CD4-positive, alpha-beta T cell (primary cell): ENCODE results near the gene NAPSA. TPM values are rescaled to one million over a fixed set of nuclear protein-coding genes. Genes with fewer than 3 reads are reported as not detected.

Experiments used
- ATAC-seq: fragments of 200-7000 bp; cut with Tn5 transposase; one replicate; pipeline ENCODE4 v1.10.0; 2022; ENCODE audit warnings: mild to moderate bottlenecking; ENCODE audit not compliant: poor library complexity
- CTCF ChIA-PET: fragments of 350-600 bp; sonication (Branson Sonifier 250); formaldehyde crosslinking; loops from one replicate; lab custom pipeline; 2021; ENCODE audit warnings: antibody characterized with exemption, inconsistent platforms; lab: Charles Lee
- POLR2A ChIA-PET: fragments of 350-600 bp; sonication (Branson Sonifier 250); formaldehyde crosslinking; loops from one replicate; lab custom pipeline; 2021; ENCODE audit warnings: antibody characterized with exemption, inconsistent platforms; lab: Charles Lee
- DNase-seq, 14 experiments: peaks; one replicate each; pipeline ENCODE4 v3.0.0-alpha.2; 2013 to 2020; ENCODE audit warnings: mixed read lengths in 2 of 14
- H3K27ac ChIP-seq, 2 donors: one replicate each; pipeline versions ENCODE4 v1.5.1 to v1.7.0; 2013; ENCODE audit warnings: low read length in 2 of 2, low read depth in 1 of 2, mild to moderate bottlenecking in 1 of 2
- H3K27me3 ChIP-seq, 2 experiments: 1 replicate in 1 of 2; 2 replicates in 1 of 2; pipeline versions ENCODE4 v1.6.1 to v1.7.0; 2013; ENCODE audit warnings: low read length in 2 of 2, control low read depth in 1 of 2, mild to moderate bottlenecking in 1 of 2, moderate library complexity in 1 of 2; ENCODE audit not compliant: insufficient read depth in 2 of 2, control insufficient read depth in 1 of 2
- H3K36me3 ChIP-seq: one replicate; pipeline ENCODE4 v1.6.1; 2013; ENCODE audit warnings: low read length, control low read depth; ENCODE audit not compliant: insufficient read depth
- H3K4me1 ChIP-seq: one replicate; pipeline ENCODE4 v1.6.1; 2013; ENCODE audit warnings: low read length, control low read depth; ENCODE audit not compliant: insufficient read depth
- H3K4me3 ChIP-seq: one replicate; pipeline ENCODE4 v1.5.1; 2013; ENCODE audit warnings: mild to moderate bottlenecking, low read length, moderate library complexity
- H3K9me3 ChIP-seq, 2 experiments: 1 replicate in 1 of 2; 2 replicates in 1 of 2; pipeline versions ENCODE4 v1.6.1 to v1.7.0; 2013; ENCODE audit warnings: low read length in 2 of 2, mild to moderate bottlenecking in 2 of 2, control low read depth in 1 of 2, moderate library complexity in 1 of 2; ENCODE audit not compliant: control insufficient read depth in 1 of 2, insufficient read depth in 1 of 2
- H3K27ac Mint-ChIP-seq: one replicate; pipeline ENCODE4 v1.8.0; 2020; ENCODE audit warnings: mixed read lengths
- H3K27me3 Mint-ChIP-seq: one replicate; pipeline ENCODE4 v1.8.0; 2021; ENCODE audit warnings: mixed read lengths
- H3K36me3 Mint-ChIP-seq: one replicate; pipeline ENCODE4 v1.8.0; 2021; ENCODE audit warnings: low read depth, mixed read lengths
- H3K4me1 Mint-ChIP-seq: one replicate; pipeline ENCODE4 v1.8.0; 2021; ENCODE audit warnings: low read depth, mixed read lengths
- H3K4me3 Mint-ChIP-seq: one replicate; pipeline ENCODE4 v1.8.0; 2020; ENCODE audit warnings: mild to moderate bottlenecking, mixed read lengths
- H3K9me3 Mint-ChIP-seq: one replicate; pipeline ENCODE4 v1.8.0; 2020; ENCODE audit warnings: mixed read lengths
- intact Hi-C, 2 experiments: fragments of 100-400 bp; cut with DNase I in 1 of 2; cut with micrococcal nuclease in 1 of 2; formaldehyde crosslinking; loops; one replicate each; pipeline versions ENCODE4 v1.15.1 to v1.9.0; 2023 to 2025; cut with DNase I, micrococcal nuclease
- total RNA-seq, 174 experiments: library from RNA in 2 of 174; stranded (reverse) in 2 of 174; gene quantifications; one replicate each; pipeline ENCODE4 v1.2.3 and lab custom pipeline; 2021 to 2026
- TF ChIP-seq, protein P1 (sequence below): fragments of 200-600 bp; IDR thresholded peaks from one replicate; pipeline ENCODE4 v1.8.0; 2022; ENCODE audit warnings: antibody characterized with exemption, mild to moderate bottlenecking

NAPSA gene
- total RNA-seq, 2 experiments from 2014 or later, result 0.61 to 0.91 TPM

DNA sequence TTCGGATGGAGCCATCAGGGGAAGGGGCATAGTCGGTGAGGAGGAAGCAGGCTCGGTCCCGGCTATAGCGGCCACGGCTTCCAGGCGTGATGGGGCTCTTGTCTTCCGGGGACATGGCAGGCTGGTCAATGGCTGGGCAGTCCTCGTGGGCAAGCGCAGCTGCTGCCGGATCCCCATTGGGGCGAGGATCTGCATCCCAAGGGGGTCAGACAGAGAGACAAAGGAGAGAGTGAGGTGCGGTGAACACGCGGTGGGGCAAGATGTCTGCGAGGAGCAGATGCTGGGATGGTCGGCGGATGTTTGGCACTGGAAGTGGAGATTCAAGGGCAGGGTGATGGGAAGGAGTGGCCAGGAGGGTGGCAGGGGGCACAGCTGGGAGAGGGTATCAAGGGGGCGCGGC, 44.8 kb downstream of the NAPSA start:
- ATAC-seq (no peak), DNase-seq (peak in 1 of 14 experiments; percentile 20)
- no peaks in the 10 kb centered on the region for H3K36me3 Mint-ChIP-seq
- intact Hi-C loops, result no loop called here
- CTCF ChIA-PET, result no interaction called here
- POLR2A ChIA-PET, result no interaction called here
- Histone ChIP-seq H3K36me3 (no peaks in the 10 kb centered on the region), H3K4me1 (peaks cover 11% of the 10 kb centered on the region), H3K27me3 (peaks cover 11 to 27% of the 10 kb centered on the region in 2 experiments), H3K4me3 (no peak overlapping the region), H3K9me3 (peaks cover 0 to 15% of the 10 kb centered on the region in 2 experiments), H3K27ac (no peak overlapping the region)
- H3K27me3 Mint-ChIP-seq, result peaks cover 59% of the 10 kb centered on the region
- H3K9me3 Mint-ChIP-seq, result no peaks in the 10 kb centered on the region
- no peak overlapping the region for H3K27ac Mint-ChIP-seq
- no peak overlapping the region for H3K4me3 Mint-ChIP-seq
- H3K4me1 Mint-ChIP-seq, result peaks cover 17% of the 10 kb centered on the region
- TF ChIP-seq, protein P1, sequence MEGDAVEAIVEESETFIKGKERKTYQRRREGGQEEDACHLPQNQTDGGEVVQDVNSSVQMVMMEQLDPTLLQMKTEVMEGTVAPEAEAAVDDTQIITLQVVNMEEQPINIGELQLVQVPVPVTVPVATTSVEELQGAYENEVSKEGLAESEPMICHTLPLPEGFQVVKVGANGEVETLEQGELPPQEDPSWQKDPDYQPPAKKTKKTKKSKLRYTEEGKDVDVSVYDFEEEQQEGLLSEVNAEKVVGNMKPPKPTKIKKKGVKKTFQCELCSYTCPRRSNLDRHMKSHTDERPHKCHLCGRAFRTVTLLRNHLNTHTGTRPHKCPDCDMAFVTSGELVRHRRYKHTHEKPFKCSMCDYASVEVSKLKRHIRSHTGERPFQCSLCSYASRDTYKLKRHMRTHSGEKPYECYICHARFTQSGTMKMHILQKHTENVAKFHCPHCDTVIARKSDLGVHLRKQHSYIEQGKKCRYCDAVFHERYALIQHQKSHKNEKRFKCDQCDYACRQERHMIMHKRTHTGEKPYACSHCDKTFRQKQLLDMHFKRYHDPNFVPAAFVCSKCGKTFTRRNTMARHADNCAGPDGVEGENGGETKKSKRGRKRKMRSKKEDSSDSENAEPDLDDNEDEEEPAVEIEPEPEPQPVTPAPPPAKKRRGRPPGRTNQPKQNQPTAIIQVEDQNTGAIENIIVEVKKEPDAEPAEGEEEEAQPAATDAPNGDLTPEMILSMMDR, result no peak

DNA sequence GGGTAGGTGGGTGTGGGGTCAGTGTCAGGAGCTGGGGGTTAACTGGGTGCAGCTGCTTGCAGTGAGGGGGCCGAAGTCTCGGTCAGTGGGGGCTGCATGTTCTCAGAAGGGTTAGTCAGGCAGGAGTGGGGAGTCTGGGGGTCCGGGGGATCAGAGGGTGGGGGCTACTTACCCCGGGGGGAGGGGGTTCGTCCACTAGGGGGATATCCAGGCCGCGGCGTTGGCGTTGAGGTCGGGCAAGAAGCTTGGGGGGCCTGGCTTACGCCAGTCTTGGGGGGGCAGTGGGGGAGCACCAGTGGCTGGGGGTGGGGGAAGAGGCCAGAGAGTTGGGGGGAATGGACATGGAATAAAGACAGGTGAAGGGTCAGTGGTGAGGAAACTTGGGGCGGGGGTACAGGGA, 45.4 kb downstream of the NAPSA start:
- intact Hi-C loops, result no loop called here
- H3K9me3 Mint-ChIP-seq, result no peaks in the 10 kb centered on the region
- Histone ChIP-seq H3K9me3 (peaks cover 0 to 10% of the 10 kb centered on the region in 2 experiments), H3K36me3 (no peaks in the 10 kb centered on the region), H3K27me3 (peaks cover 14 to 31% of the 10 kb centered on the region in 2 experiments), H3K4me1 (peaks cover 6% of the 10 kb centered on the region), H3K4me3 (no peak overlapping the region), H3K27ac (no peak overlapping the region)
- H3K4me3 Mint-ChIP-seq, result no peak overlapping the region
- ChIA-PET CTCF (no interaction called here), POLR2A (no interaction called here)
- no peaks in the 10 kb centered on the region for H3K36me3 Mint-ChIP-seq
- H3K4me1 Mint-ChIP-seq, result peaks cover 17% of the 10 kb centered on the region
- TF ChIP-seq, protein P1, result no peak
- peaks cover 59% of the 10 kb centered on the region for H3K27me3 Mint-ChIP-seq
- DNase-seq (peak in 1 of 14 experiments; percentile 10), ATAC-seq (no peak)
- no peak overlapping the region for H3K27ac Mint-ChIP-seq

DNA sequence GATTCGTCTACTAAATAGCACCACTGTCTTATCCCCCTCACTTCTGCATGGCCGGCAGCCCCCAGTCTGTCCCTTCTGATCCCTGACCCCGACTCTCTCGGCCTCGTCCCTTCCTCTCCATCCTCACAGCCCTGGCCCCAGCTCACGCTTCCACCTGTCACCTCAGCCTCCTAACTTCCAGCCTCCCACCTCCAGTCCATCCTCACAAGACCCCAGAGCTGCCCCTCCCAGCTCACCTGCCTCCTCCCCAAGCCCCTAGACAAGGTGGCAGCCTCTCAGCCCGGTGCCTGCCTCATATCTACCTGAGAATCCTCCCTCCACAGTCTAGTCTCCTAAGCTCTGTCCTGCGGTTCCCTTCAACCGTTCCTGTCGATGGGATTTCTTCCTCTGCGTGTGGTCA, 46.3 kb downstream of the NAPSA start:
- peaks cover 0 to 10% of the 10 kb centered on the region in 2 experiments for H3K9me3 ChIP-seq
- no peaks in the 10 kb centered on the region for H3K36me3 Mint-ChIP-seq
- H3K36me3 ChIP-seq, result no peaks in the 10 kb centered on the region
- H3K27me3 Mint-ChIP-seq, result peaks cover 60% of the 10 kb centered on the region
- H3K27me3 ChIP-seq, result peaks cover 21 to 34% of the 10 kb centered on the region in 2 experiments
- no peak for ATAC-seq
- intact Hi-C loops, result no loop called here
- H3K9me3 Mint-ChIP-seq, result no peaks in the 10 kb centered on the region
- no peak overlapping the region for H3K27ac Mint-ChIP-seq
- no peak overlapping the region for H3K4me3 ChIP-seq
- peaks cover 13% of the 10 kb centered on the region for H3K4me1 Mint-ChIP-seq
- TF ChIP-seq, protein P1, result no peak
- no peak overlapping the region for H3K27ac ChIP-seq
- DNase-seq, result peak in 1 of 14 experiments; percentile 9
- CTCF ChIA-PET, result no interaction called here
- H3K4me3 Mint-ChIP-seq, result no peak overlapping the region
- peaks cover 6% of the 10 kb centered on the region for H3K4me1 ChIP-seq
- POLR2A ChIA-PET, result no interaction called here
